NT2/D1 (cell line): ENCODE results near the gene NADSYN1.

ENCODE experiments used
- SUZ12 ChIP-seq: IDR thresholded peaks from 2 replicates; pipeline ENCODE4 v1.6.1; 2011; ENCODE audit not compliant: insufficient read length, insufficient read depth; ENCODE audit errors: extremely low read depth
- YY1 ChIP-seq: IDR thresholded peaks from 2 replicates; pipeline ENCODE4 v1.6.1; 2011; ENCODE audit not compliant: insufficient read length, insufficient read depth
- ZNF274 ChIP-seq: IDR thresholded peaks from 2 replicates; pipeline ENCODE4 v1.6.1; 2011; ENCODE audit warnings: mild to moderate bottlenecking, low read depth, low read length

- TF ChIP-seq YY1: no peak
- no peak for TF ChIP-seq SUZ12
- no peak for TF ChIP-seq ZNF274
Observed at GRCh38 chr11:71421392-71421950, 31.5 kb upstream of the NADSYN1 start.
